Adrenal gland (tissue), 12 donors: ENCODE measurements around the gene EPHA10. TPM values are rescaled to one million over a fixed set of nuclear protein-coding genes. Genes with fewer than 3 reads are reported as not detected.

ENCODE experiments used
- DNase-seq, 7 donors: peaks; one replicate each; pipeline ENCODE4 v3.0.0-alpha.2; 2019 to 2020
- H3K27ac ChIP-seq, 5 donors: fragments of 200-600 bp; sonication (generic) in 4 of 5; 1 replicate in 3 of 5; 2 replicates in 2 of 5; pipeline versions ENCODE4 v1.5.1 to v1.8.0; 2016 to 2020; ENCODE audit warnings: mild to moderate bottlenecking in 1 of 5
- H3K27me3 ChIP-seq: fragments of 200-600 bp; 2 replicates; pipeline ENCODE4 v1.8.0; 2021
- H3K36me3 ChIP-seq, 2 donors: fragments of 200-600 bp; replicated peaks in 1 of 2; 1 replicate in 1 of 2; 2 replicates in 1 of 2; pipeline versions ENCODE4 v1.5.1 to v1.8.0; 2018 to 2022
- H3K4me1 ChIP-seq, 2 donors: fragments of 200-600 bp; replicated peaks in 1 of 2; 1 replicate in 1 of 2; 2 replicates in 1 of 2; pipeline versions ENCODE4 v1.5.1 to v1.8.0; 2018 to 2021
- H3K4me3 ChIP-seq, 4 donors: fragments of 200-600 bp; sonication (generic) in 3 of 4; one replicate each; pipeline ENCODE4 v1.5.1; 2016 to 2018
- H3K9me3 ChIP-seq, 3 donors: fragments of 200-600 bp; sonication (generic) in 1 of 3; replicated peaks in 1 of 3; 1 replicate in 2 of 3; 2 replicates in 1 of 3; pipeline versions ENCODE4 v1.5.1 to v1.8.0; 2016 to 2021
- POLR2A ChIP-seq, 2 donors: fragments of 450-650 bp; IDR thresholded peaks; one replicate each; pipeline ENCODE4 v1.6.1; 2017; ENCODE audit warnings: antibody characterized with exemption in 2 of 2, mild to moderate bottlenecking in 2 of 2, moderate library complexity in 1 of 2
- WGBS, 4 donors: extraction: QIAGEN DNeasy Blood & Tissue Kit in 2 of 4; methylation state at CpG; one replicate each; pipeline versions ENCODE4 v1.1.5 to v1.1.7; 2013 to 2017; 5-methylcytosine and 5-hydroxymethylcytosine counted together
- intact Hi-C, 2 donors: fragments of 100-400 bp; cut with DNase I; formaldehyde crosslinking; loops; one replicate each; pipeline versions ENCODE4 v1.14.1 to v1.15.0; 2022 to 2023
- polyA plus RNA-seq, 3 donors: library from polyadenylated mRNA; stranded (reverse); fragments of 200-250 nt in 2 of 3; fragments of 350-450 nt in 1 of 3; fragmentation: Illumina TruSeq in 1 of 3; extraction: RNeasy Lipid Tissue Mini Kit (QIAGEN cat#74804) in 1 of 3; gene quantifications; one replicate each; pipeline ENCODE4 v1.2.3, GENCODE V29; 2013 to 2014
- total RNA-seq, 9 donors: library from RNA; depleted of rRNA in 4 of 9; stranded (reverse); fragments of >200 nt in 4 of 9; fragments of 120-200 nt in 1 of 9; fragmentation: NEBNext Ultra II Directional in 1 of 9; extraction: Animal tissue kit (Norgen Biotek cat#: 25700) in 1 of 9; gene quantifications; one replicate each; pipeline versions ENCODE4 v1.1.0 to v1.2.4, GENCODE V29; 2013 to 2023
- TF ChIP-seq, protein P1 (sequence below), 6 experiments: fragments of 450-650 bp in 4 of 6; fragments of 200-600 bp in 2 of 6; sonication (generic) in 1 of 6; IDR thresholded peaks; 1 replicate in 5 of 6; 2 replicates in 1 of 6; pipeline versions ENCODE4 v1.5.1 to v1.8.0; 2016 to 2021; ENCODE audit warnings: antibody characterized with exemption in 6 of 6, mild to moderate bottlenecking in 2 of 6, moderate library complexity in 1 of 6
- donor health status: healthy with polysubstance abuse.
- donor health status: Bipolar disorder and iron deficiency.
- donor health status: DM: yes; HTN: yes; CAD: no.
- donor health status: DM: no; HTN: no; CAD: no.
- donor health status: DM: no; HTN: no; CAD: no.
- donor health status: DM: yes; HTN: yes; CAD: no.

The EPHA10 gene
- total and polyA plus RNA-seq, 12 donors: 0.06 to 3.9 (median 0.48) TPM

DNA sequence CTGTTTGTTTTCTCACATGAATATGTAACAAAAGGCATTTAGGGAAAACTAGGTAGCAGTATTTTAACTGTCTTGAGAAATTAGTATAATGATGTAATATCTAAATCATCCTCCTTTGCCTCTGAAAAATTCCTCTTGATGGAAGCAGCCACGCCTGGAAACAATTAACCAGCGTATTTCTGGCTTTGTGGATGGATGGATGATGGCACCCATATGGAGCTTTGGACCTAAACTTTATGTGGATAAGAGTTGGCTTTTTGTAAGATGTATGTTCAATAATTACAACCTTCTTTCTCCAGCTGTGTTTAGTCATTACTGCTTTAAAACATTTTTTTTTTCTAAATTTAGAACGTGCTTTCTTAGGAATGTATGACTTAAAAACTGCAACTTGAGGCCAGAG lies 60.0 kb downstream of the EPHA10 start:
- H3K27me3 ChIP-seq: no peaks in the 10 kb centered on the region
- WGBS, 4 donors: 82 to 91% (median 84%) methylated on average over 3 of the region's 3 CpGs
- intact Hi-C loops: no loop called here
- no peak overlapping the region for H3K27ac ChIP-seq
- TF ChIP-seq, protein P1, sequence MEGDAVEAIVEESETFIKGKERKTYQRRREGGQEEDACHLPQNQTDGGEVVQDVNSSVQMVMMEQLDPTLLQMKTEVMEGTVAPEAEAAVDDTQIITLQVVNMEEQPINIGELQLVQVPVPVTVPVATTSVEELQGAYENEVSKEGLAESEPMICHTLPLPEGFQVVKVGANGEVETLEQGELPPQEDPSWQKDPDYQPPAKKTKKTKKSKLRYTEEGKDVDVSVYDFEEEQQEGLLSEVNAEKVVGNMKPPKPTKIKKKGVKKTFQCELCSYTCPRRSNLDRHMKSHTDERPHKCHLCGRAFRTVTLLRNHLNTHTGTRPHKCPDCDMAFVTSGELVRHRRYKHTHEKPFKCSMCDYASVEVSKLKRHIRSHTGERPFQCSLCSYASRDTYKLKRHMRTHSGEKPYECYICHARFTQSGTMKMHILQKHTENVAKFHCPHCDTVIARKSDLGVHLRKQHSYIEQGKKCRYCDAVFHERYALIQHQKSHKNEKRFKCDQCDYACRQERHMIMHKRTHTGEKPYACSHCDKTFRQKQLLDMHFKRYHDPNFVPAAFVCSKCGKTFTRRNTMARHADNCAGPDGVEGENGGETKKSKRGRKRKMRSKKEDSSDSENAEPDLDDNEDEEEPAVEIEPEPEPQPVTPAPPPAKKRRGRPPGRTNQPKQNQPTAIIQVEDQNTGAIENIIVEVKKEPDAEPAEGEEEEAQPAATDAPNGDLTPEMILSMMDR (IDR thresholded peaks at IDR 0.05): no peak
- TF ChIP-seq POLR2A (IDR thresholded peaks at IDR 0.05): no peak
- no peak overlapping the region for H3K4me3 ChIP-seq
- H3K4me1 ChIP-seq: no peaks in the 10 kb centered on the region
- H3K9me3 ChIP-seq: no peaks in the 10 kb centered on the region
- no peak for DNase-seq
- H3K36me3 ChIP-seq: no peaks in the 10 kb centered on the region

DNA sequence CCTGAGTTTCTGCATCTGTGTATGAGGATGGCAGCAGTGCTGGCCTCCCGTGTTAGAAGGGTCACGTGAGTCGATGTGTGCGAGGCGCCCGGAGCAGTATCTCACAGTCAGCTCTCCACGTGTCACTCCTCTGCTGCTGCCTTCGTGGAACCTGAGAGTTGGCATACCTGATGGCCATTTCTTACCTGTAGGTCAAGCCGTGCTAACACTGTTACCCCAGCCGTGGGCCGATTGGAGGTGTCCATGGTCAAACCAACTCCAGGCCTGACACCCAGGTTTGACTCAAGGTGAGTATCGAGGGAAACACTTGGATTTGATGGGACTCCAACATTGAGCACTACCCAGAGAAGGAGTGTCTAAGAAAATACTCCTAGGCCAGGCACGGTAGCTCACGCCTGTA lies 61.9 kb downstream of the EPHA10 start:
- intact Hi-C loops: no loop called here

DNA sequence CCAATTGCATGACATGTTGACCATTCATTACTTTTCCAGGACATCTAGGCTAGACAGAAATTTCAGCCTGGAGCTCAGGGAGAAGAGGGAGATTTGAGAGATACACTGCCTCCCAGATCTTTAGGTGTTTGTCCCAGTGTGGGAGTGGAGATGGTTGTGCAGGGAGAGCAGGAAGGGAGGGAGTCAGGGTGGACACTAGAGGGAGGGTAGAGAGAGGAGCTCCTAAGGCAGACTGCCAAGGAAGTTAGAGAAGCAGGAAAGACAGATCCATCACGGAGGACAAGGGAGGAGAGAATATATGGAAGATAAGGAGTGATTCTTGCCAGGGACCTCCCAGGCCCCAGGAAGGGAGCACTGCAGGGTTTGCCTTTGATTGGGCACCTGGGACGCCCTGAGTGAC lies 63.9 kb downstream of the EPHA10 start:
- no peaks in the 10 kb centered on the region for H3K4me1 ChIP-seq
- H3K4me3 ChIP-seq: no peak overlapping the region
- intact Hi-C loops: no loop called here
- no peaks in the 10 kb centered on the region for H3K36me3 ChIP-seq
- WGBS, 4 donors: 54 to 72% (median 72%) methylated on average over 2 of the region's 2 CpGs
- no peaks in the 10 kb centered on the region for H3K27me3 ChIP-seq
- no peak for TF ChIP-seq POLR2A (IDR thresholded peaks at IDR 0.05)
- DNase-seq: no peak
- H3K9me3 ChIP-seq: no peaks in the 10 kb centered on the region
- H3K27ac ChIP-seq: no peak overlapping the region

More for the DNA sequence above, 61.9 kb downstream of the EPHA10 start:
- TF ChIP-seq, protein P1 (IDR thresholded peaks at IDR 0.05): no peak
- TF ChIP-seq POLR2A (IDR thresholded peaks at IDR 0.05): no peak
- no peak overlapping the region for H3K27ac ChIP-seq
- H3K36me3 ChIP-seq: no peaks in the 10 kb centered on the region
- H3K9me3 ChIP-seq: no peaks in the 10 kb centered on the region
- H3K4me1 ChIP-seq: no peaks in the 10 kb centered on the region
- WGBS, 4 donors: 87 to 99% (median 96%) methylated on average over 13 to 14 of the region's 14 CpGs
- H3K4me3 ChIP-seq: no peak overlapping the region
- H3K27me3 ChIP-seq: no peaks in the 10 kb centered on the region
- DNase-seq: no peak

DNA sequence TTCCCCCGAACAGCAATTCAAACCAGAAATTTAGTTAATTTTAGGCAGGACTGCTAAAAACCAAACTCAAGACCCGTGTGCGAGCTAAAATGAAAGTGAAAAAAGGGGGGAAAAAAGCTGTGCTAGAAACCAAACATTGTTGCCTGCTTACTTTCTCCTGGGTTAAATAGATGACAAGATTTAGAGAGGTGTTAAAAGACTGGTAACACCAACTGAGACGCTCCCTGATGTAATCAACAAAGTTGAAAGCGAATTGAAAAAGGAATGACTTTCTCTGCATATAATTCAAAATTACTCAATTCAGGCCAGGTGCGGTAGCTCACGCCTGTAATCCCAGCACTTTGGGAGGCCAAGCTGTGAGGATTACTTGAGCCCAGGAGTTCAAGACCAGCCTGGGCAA lies 65.8 kb downstream of the EPHA10 start:
- Histone ChIP-seq H3K27me3 (no peaks in the 10 kb centered on the region), H3K27ac (no peak overlapping the region), H3K9me3 (no peaks in the 10 kb centered on the region), H3K4me3 (no peak overlapping the region), H3K36me3 (no peaks in the 10 kb centered on the region), H3K4me1 (no peaks in the 10 kb centered on the region)
- intact Hi-C loops: no loop called here
- DNase-seq: no peak
- TF ChIP-seq, protein P1 (IDR thresholded peaks at IDR 0.05): no peak
- TF ChIP-seq POLR2A (IDR thresholded peaks at IDR 0.05): no peak
- 88 to 96% (median 93%) methylated on average over 7 of the region's 7 CpGs for WGBS, 4 donors

DNA sequence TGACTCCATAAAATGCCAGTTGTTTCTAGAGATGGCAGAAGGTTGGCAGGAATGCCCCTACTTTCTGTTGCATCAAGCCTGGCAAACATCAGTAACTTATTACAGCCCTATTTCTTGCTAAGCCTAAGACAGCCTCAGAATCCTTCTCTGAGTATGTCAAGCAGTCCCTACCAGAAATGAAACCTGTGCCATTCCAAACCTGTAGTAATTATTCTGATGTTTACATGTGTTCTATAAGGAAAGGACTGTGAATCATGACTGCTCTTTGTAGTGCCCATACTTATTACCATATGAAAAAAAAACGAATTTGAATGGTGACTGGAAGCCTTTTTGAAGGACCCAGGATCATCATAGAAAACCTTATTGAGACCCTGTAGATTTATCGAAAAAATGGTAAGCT lies 67.2 kb downstream of the EPHA10 start:
- DNase-seq: no peak
- WGBS, 4 donors: 92 to 94% (median 92%) methylated on average over 2 of the region's 2 CpGs
- Histone ChIP-seq H3K9me3 (no peaks in the 10 kb centered on the region), H3K4me3 (no peak overlapping the region), H3K4me1 (peaks cover 1 to 2% of the 10 kb centered on the region in 2 donors), H3K27ac (no peak overlapping the region), H3K36me3 (no peaks in the 10 kb centered on the region), H3K27me3 (no peaks in the 10 kb centered on the region)
- intact Hi-C loops: no loop called here
- TF ChIP-seq, protein P1 (IDR thresholded peaks at IDR 0.05): no peak
- no peak for TF ChIP-seq POLR2A (IDR thresholded peaks at IDR 0.05)
